Measurements from ENCODE around the gene PIK3IP1.

GRCh38 chr22:31239771-31240370 is 52.4 kb downstream of the PIK3IP1 start:
- no peak for TF ChIP-seq CTCF (conservative IDR thresholded peaks at IDR 0.05)
- TF ChIP-seq ZFX (IDR thresholded peaks at IDR 0.05): no peak
